Measurements from ENCODE around the gene AHCTF1. TPM values are rescaled to one million over a fixed set of nuclear protein-coding genes. Genes with fewer than 3 reads are reported as not detected.
A peak's percentile ranks its signal among the peaks of the same experiment; 100 is the strongest.

The AHCTF1 gene
- total RNA-seq, 1 experiment from 2014 or later = 46.4 TPM

DNA sequence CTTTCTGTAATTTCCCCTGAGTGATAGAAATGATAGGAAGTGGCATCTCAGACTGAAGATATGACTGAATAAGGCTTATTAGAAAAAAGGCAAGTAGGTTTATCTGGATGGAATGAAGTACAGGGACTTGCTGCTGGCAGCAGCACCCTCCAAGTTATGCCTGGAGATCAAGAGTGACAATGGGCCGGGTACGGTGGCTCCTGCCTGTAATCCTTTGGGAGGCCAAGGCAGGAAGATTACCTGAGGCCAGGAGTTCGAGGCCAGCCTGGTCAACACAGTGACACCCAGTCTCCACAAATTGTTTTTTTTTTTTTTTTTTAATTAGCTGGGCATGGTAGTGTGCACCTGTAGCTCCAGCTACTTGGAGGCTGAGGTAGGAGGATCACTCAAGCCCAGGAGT, 119.8 kb downstream of the AHCTF1 start (continued):
- TF ChIP-seq, protein P1, sequence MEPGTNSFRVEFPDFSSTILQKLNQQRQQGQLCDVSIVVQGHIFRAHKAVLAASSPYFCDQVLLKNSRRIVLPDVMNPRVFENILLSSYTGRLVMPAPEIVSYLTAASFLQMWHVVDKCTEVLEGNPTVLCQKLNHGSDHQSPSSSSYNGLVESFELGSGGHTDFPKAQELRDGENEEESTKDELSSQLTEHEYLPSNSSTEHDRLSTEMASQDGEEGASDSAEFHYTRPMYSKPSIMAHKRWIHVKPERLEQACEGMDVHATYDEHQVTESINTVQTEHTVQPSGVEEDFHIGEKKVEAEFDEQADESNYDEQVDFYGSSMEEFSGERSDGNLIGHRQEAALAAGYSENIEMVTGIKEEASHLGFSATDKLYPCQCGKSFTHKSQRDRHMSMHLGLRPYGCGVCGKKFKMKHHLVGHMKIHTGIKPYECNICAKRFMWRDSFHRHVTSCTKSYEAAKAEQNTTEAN (CRISPR knock-in tag; IDR thresholded peaks at IDR 0.05) = no peak
- TF ChIP-seq MXD4 (CRISPR knock-in tag; IDR thresholded peaks at IDR 0.05; ENCODE audit: borderline replicate concordance) (no peak), ZNF423 (CRISPR knock-in tag; IDR thresholded peaks at IDR 0.05) (no peak)
- TF ChIP-seq, protein P2, sequence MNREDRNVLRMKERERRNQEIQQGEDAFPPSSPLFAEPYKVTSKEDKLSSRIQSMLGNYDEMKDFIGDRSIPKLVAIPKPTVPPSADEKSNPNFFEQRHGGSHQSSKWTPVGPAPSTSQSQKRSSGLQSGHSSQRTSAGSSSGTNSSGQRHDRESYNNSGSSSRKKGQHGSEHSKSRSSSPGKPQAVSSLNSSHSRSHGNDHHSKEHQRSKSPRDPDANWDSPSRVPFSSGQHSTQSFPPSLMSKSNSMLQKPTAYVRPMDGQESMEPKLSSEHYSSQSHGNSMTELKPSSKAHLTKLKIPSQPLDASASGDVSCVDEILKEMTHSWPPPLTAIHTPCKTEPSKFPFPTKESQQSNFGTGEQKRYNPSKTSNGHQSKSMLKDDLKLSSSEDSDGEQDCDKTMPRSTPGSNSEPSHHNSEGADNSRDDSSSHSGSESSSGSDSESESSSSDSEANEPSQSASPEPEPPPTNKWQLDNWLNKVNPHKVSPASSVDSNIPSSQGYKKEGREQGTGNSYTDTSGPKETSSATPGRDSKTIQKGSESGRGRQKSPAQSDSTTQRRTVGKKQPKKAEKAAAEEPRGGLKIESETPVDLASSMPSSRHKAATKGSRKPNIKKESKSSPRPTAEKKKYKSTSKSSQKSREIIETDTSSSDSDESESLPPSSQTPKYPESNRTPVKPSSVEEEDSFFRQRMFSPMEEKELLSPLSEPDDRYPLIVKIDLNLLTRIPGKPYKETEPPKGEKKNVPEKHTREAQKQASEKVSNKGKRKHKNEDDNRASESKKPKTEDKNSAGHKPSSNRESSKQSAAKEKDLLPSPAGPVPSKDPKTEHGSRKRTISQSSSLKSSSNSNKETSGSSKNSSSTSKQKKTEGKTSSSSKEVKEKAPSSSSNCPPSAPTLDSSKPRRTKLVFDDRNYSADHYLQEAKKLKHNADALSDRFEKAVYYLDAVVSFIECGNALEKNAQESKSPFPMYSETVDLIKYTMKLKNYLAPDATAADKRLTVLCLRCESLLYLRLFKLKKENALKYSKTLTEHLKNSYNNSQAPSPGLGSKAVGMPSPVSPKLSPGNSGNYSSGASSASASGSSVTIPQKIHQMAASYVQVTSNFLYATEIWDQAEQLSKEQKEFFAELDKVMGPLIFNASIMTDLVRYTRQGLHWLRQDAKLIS (CRISPR knock-in tag; IDR thresholded peaks at IDR 0.05; ENCODE audit: borderline replicate concordance) = no peak
- TF ChIP-seq, protein P3, sequence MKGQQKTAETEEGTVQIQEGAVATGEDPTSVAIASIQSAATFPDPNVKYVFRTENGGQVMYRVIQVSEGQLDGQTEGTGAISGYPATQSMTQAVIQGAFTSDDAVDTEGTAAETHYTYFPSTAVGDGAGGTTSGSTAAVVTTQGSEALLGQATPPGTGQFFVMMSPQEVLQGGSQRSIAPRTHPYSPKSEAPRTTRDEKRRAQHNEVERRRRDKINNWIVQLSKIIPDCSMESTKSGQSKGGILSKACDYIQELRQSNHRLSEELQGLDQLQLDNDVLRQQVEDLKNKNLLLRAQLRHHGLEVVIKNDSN (CRISPR knock-in tag; IDR thresholded peaks at IDR 0.05) = no peak

GRCh38 chr1:246809473-246809872, 122.3 kb downstream of the AHCTF1 start:
- no peak overlapping the region for H3K27ac Mint-ChIP-seq
- peaks cover 6% of the 10 kb centered on the region; the same call in 1 of the 2 replicates for H3K36me3 Mint-ChIP-seq
- ChIA-PET CTCF (no interaction called here), POLR2A (no interaction called here)
- peak; percentile 51; the same call in 1 of the 2 replicates for ATAC-seq
- H3K4me1 Mint-ChIP-seq = peaks cover 35% of the 10 kb centered on the region
- TF ChIP-seq ZNF317 (CRISPR knock-in tag; IDR thresholded peaks at IDR 0.05; ENCODE audit: borderline replicate concordance, low read depth) (no peak), IRF2 (CRISPR knock-in tag; IDR thresholded peaks at IDR 0.05; ENCODE audit: borderline replicate concordance, low read depth) (no peak), MYBL2 (CRISPR knock-in tag; IDR thresholded peaks at IDR 0.05) (no peak), JUN (CRISPR knock-in tag; IDR thresholded peaks at IDR 0.05) (no peak), SOX15 (CRISPR knock-in tag; IDR thresholded peaks at IDR 0.05) (no peak), ATF1 (CRISPR knock-in tag; IDR thresholded peaks at IDR 0.05) (no peak), CTCF (IDR thresholded peaks at IDR 0.05) (no peak), SMAD4 (CRISPR knock-in tag; IDR thresholded peaks at IDR 0.05) (no peak), FOXK1 (CRISPR knock-in tag; IDR thresholded peaks at IDR 0.05) (no peak), ESRRA (CRISPR knock-in tag; IDR thresholded peaks at IDR 0.05; ENCODE audit: borderline replicate concordance) (no peak)
- TF ChIP-seq, protein P4, sequence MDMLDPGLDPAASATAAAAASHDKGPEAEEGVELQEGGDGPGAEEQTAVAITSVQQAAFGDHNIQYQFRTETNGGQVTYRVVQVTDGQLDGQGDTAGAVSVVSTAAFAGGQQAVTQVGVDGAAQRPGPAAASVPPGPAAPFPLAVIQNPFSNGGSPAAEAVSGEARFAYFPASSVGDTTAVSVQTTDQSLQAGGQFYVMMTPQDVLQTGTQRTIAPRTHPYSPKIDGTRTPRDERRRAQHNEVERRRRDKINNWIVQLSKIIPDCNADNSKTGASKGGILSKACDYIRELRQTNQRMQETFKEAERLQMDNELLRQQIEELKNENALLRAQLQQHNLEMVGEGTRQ (CRISPR knock-in tag; IDR thresholded peaks at IDR 0.05) = no peak
- peaks cover 13% of the 10 kb centered on the region for H3K9me3 Mint-ChIP-seq
- no peaks in the 10 kb centered on the region for H3K27me3 Mint-ChIP-seq (ENCODE audit: low read depth)
- no peak for DNase-seq (ENCODE audit: low spot score)
- no peak overlapping the region for H3K4me3 Mint-ChIP-seq

Measured in WTC11 (cell line).